ENCODE results near the gene ZC3H18.
"Not testable (repeated sequence)": the region's sequence is repeated elsewhere in the genome, so short reads cannot be mapped to it uniquely, and the experiment has no call there.

Gene ZC3H18

GRCh38 chr16:88605186-88606147 is 35.3 kb downstream of the ZC3H18 start:
- no peak for DNase-seq (ENCODE audit: low read depth)

GRCh38 chr16:88606148-88606757 is 36.0 kb downstream of the ZC3H18 start:
- DNase-seq (ENCODE audit: low read depth): no peak

DNA sequence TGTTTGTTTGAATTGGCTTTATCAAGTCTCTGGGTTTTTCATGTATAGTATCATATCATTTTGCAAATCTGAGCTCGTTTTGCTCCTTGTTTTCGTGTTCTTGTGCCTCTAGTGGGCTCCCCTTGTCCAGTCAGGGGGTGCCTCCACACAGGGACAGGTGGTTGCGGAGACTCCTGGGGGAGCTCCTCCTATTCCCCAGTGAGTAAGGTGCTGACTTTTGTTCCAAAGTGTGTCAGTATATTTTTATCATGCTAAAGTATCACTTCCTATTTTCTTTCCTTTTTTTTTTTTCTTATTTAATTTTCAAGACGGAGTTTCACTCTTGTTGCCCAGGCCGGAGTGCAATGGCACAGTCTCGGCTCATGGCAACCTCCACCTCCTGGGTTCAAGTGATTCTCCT is 37.9 kb downstream of the ZC3H18 start:
- DNase-seq (ENCODE audit: low read depth): no peak

DNA sequence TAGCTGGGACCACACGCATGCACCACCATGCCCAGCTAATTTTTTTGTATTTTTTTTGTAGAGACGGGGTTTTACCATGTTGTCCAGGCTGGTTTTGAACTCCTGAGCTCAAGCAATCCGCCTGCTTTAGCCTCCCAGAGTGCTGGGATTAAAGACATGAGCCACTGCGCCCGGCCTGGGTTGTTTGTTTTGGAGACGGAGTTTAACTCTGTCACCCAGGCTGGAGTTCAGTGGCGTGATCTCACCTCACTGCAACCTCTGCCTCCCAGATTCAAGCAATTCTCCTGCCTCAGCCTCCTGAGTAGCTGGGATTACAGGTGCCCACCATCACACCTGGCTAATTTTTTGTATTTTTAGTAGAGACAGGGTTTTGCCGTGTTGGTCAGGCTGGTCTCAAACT is 39.2 kb downstream of the ZC3H18 start:
- not testable (repeated sequence) for DNase-seq (ENCODE audit: low read depth)

GRCh38 chr16:88610080-88610479 is 39.9 kb downstream of the ZC3H18 start:
- no peak for DNase-seq (ENCODE audit: low read depth)

DNA sequence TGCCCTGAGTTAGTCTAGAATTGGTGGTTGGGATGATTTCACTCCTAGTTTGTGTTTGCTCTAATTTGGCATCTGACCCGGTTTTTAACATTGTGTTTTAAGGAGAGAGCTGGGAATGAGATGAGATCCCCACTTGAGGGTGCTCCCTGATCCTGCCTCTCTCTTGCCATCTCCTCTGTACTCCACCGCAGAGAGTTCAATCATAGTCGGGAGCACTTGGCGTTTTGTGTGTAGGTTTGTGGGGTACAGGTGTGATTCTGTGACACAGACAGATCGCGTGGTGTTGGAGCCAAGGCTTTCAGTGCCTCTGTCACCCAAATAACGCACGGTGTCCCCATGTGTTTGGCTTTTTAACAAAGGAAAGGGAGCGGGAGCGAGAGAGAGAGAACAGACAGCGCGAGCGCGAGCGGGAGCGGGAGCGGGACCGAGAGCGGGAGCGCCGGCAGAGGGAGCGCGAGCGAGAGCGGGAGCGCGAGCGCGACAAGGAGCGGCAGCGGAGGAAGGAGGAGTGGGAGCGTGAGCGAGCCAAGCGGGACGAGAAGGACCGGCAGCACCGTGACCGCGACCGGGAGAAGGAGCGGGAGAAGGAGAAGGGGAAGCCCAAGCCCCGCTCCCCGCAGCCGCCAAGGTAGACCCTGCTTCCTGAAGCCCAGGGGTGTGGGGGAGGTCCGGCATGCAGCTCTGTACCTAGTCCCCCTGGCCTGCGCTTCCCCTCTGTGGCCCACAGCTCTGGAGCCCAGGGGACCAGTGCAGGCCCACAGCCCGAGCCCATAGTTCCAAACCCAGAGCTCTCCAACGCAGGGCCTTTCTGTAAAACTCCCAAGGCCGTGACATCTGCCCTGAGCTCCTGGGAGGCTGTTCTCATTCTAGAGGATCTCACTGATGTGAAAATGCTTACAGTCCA is 41.0 kb downstream of the ZC3H18 start:
- no peak for DNase-seq (ENCODE audit: low read depth)

- DNase-seq (ENCODE audit: low read depth): no peak
These were observed 43.1 kb downstream of the ZC3H18 start for GRCh38 chr16:88613293-88613692.

DNA sequence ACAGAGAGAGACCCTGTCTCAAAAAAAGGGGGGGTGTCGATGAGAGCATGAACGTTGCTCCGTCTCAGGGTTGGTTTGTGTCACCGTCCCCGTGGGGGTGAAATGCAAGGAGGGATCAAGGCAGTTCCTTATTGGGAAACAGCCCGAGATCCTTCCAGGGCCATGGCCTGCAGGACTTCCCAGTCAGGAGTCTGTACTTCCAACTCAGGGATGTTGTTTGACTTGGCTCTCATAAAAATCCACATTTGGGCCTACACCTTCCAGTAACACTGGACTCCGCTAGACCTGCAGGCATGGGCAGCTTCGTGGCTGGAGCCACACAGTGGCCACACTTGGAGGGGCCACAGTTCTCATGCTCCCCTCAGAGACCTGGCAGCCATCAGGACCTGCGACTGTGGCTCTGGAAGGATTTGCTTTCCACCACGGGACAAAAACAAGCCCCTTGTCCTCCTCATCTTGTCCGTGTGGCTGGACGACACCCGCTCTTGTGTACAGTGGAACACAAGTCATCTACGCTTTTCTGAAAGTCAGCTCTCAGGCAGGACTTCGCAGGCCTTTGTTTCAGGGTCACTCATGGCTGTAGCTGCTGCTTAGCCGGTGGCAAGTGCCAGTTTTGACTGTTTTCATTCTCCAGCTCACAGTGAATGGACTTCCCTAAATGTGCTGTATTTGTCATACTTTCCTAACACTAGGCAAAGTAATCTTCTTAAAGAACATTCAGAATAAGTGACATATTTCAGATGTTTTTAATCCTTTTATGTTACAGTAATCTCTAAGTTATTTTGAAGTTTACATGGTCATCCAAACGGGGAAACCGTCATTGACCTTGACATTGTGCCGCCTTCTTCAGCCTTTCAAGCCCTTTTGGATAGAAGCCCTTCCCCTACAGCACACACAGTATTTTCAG is 44.0 kb downstream of the ZC3H18 start:
- DNase-seq (ENCODE audit: low read depth): peak; percentile 39

DNA sequence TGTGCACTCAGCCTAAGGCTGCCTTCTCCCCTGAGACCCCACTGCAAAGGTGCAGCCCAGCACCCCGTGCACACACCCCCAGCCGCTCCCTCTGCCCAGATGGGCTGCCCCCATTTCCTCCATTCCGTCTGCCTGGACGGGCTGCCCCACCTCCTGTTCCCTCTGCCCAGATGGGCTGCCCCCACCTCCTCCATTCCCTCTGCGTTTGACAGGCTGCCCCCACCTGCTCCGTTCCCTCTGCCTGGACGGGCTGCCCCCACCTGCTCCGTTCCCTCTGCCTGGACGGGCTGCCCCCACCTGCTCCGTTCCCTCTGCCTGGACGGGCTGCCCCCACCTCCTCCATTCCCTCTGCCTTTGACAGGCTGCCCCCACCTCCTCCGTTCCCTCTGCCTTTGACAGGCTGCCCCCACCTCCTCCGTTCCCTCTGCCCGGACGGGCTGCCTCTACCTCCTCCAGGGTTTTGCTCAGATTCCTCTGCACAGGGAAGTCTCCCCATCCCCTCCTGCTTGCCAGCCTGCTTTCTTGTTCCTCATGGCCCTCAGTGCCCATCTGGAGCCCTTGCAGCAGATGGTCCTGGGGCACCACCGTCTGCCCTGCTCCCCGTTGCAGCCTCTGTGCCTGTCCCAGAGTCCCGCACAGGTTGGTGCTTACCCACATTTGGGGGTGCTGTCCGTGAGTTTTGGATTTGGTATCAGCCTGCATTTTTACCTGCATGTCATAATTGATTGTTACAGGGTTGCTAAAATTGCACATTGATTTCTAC is 44.8 kb downstream of the ZC3H18 start:
- no peak for DNase-seq (ENCODE audit: low read depth)

DNA sequence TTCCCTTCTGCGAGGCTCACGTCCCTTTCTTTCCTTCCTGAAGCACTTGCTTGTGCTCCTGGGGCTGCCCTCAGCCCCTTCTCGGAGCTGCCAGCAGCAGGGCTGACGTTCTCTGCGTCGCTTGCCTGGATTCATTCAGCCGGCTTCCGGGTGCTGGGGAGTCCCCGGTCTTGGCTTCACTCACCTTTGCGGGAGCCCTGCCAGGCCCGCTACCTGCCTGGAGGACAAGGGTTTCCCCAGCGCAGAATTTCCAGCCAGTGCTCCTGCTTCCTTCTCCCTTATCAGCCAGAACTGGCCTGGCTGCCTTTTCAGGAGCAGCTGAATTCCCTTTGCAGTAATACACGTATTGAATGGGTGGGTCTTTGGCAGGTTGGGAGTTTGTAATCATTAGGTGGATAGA is 46.1 kb downstream of the ZC3H18 start:
- DNase-seq (ENCODE audit: low read depth): no peak

GRCh38 chr16:88616736-88617135 is 46.5 kb downstream of the ZC3H18 start:
- DNase-seq (ENCODE audit: low read depth): no peak

- no peak for DNase-seq (ENCODE audit: low read depth)
These were observed 47.2 kb downstream of the ZC3H18 start for GRCh38 chr16:88617268-88618031.

- DNase-seq (ENCODE audit: low read depth): peak; percentile 19
These were observed 48.2 kb downstream of the ZC3H18 start for GRCh38 chr16:88618182-88618955.

DNA sequence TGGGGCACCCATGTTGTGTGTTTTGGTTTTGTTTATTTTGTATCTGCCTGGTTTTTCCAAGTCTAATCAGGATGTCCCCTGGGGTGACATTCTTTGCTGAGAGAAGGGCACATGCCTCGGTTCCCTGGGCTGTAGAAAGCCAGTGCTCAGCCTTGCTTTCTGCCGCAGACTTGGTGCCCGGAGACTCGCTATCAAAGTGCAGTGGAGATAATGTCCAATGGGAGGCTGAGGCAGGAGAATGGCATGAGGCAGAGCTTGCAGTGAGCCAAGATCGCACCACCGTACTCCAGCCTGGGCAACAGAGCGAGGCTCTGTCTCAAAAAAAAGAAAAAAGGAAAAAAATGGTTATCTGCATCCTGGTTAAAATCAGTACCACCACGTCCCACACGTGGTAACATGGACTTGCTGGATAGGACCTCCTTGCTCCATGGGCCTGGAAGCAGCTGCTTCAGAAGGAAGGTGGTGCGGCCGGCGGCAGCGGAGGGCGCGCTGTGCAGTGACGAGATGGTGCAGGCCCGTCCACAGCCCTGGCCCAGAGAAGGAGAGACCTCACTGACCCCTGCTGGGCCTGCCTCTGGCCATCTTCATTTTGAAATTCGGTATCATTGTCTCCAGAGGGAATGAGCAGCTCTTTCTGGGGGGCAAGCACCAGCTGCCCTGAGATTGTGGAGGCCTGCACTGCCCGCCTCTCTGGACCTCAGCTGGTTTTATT is 48.9 kb downstream of the ZC3H18 start:
- no peak for DNase-seq (ENCODE audit: low read depth)

- DNase-seq (ENCODE audit: low read depth): peak; percentile 92
These were observed 49.9 kb downstream of the ZC3H18 start for GRCh38 chr16:88619859-88620815.

DNA sequence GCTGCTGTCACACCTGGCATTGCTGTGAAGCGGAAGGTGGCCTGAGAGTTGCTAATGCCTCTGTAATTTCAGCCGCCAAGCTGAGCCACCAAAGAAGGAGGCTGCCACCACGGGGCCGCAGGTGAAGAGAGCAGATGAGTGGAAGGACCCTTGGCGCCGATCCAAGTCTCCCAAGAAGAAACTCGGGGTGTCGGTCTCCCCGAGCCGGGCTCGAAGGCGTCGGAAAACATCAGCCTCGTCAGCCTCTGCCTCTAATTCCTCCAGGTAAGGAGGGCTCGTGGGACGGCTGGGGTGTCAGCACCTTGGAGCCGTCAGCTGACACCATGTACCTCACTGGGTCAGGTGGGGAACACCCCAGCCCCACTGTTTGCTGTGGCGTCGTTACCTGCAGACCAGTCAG is 51.9 kb downstream of the ZC3H18 start:
- no peak for DNase-seq (ENCODE audit: low read depth)

GRCh38 chr16:88622866-88623265 is 52.7 kb downstream of the ZC3H18 start:
- DNase-seq (ENCODE audit: low read depth): no peak

All from amniotic epithelial cell (primary cell).